Ovary (tissue), 9 donors: ENCODE data around the gene PMIS2. TPM values are rescaled to one million over a fixed set of nuclear protein-coding genes. Genes with fewer than 3 reads are reported as not detected.
"Not testable (repeated sequence)": the region's sequence is repeated elsewhere in the genome, so short reads cannot be mapped to it uniquely, and the experiment has no call there.

Experiments used
- DNase-seq, 5 donors: peaks; one replicate each; pipeline ENCODE4 v3.0.0-alpha.2; 2019 to 2020
- H3K27ac ChIP-seq, 2 donors: fragments of 200-600 bp; one replicate each; pipeline versions ENCODE4 v1.5.1 to v1.8.0; 2019 to 2022
- H3K27me3 ChIP-seq: fragments of 200-600 bp; one replicate; pipeline ENCODE4 v1.8.0; 2022
- H3K36me3 ChIP-seq: fragments of 200-600 bp; sonication (generic); one replicate; pipeline ENCODE4 v1.5.1; 2019
- H3K4me1 ChIP-seq: one replicate; pipeline ENCODE4 v1.8.1; 2013; ENCODE audit warnings: mild to moderate bottlenecking, moderate library complexity; ENCODE audit not compliant: insufficient read depth
- H3K4me3 ChIP-seq: fragments of 200-600 bp; sonication (generic); one replicate; pipeline ENCODE4 v1.5.1; 2017
- H3K9me3 ChIP-seq, 2 donors: fragments of 200-600 bp in 1 of 2; sonication (generic) in 1 of 2; one replicate each; pipeline versions ENCODE4 v1.5.1 to v1.8.1; 2013 to 2019; ENCODE audit warnings: mild to moderate bottlenecking in 1 of 2, moderate library complexity in 1 of 2
- CTCF ChIP-seq, 3 donors: fragments of 450-650 bp in 2 of 3; fragments of 200-600 bp in 1 of 3; IDR thresholded peaks; one replicate each; pipeline versions ENCODE4 v1.5.1 to v1.8.0; 2016 to 2022; ENCODE audit warnings: antibody characterized with exemption in 3 of 3, mild to moderate bottlenecking in 1 of 3
- EP300 ChIP-seq: sonication (generic); formaldehyde crosslinking; IDR thresholded peaks from one replicate; pipeline ENCODE4 v1.6.1; 2017; ENCODE audit warnings: antibody characterized with exemption
- POLR2A ChIP-seq: fragments of 450-650 bp; IDR thresholded peaks from one replicate; pipeline ENCODE4 v1.6.1; 2017; ENCODE audit warnings: antibody characterized with exemption, mild to moderate bottlenecking, moderate library complexity
- WGBS, 3 donors: extraction: QIAGEN DNeasy Blood & Tissue Kit in 1 of 3; methylation state at CpG; one replicate each; pipeline versions ENCODE4 v1.1.5 to v1.1.7; 2013 to 2017; 5-methylcytosine and 5-hydroxymethylcytosine counted together
- intact Hi-C, 4 donors: fragments of 100-400 bp; cut with DNase I; formaldehyde crosslinking; loops; one replicate each; pipeline versions ENCODE4 v1.11.0 to v1.15.1; 2022 to 2023
- polyA plus RNA-seq, 2 donors: library from polyadenylated mRNA; stranded (reverse); fragments of 200-250 nt in 1 of 2; fragments of 350-450 nt in 1 of 2; fragmentation: Illumina TruSeq in 1 of 2; extraction: RNeasy Lipid Tissue Mini Kit (QIAGEN cat#74804) in 1 of 2; gene quantifications; one replicate each; pipeline ENCODE4 v1.2.3, GENCODE V29; 2013 to 2014
- total RNA-seq, 7 donors: library from RNA; depleted of rRNA in 2 of 7; stranded (reverse); fragments of >200 nt in 2 of 7; fragmentation: NEBNext Ultra II Directional in 3 of 7; extraction: Animal tissue kit (Norgen Biotek cat#: 25700) in 3 of 7; gene quantifications; one replicate each; pipeline versions ENCODE4 v1.1.0 to v1.2.4, GENCODE V29; 2016 to 2023
- donor health status: DM: no; HTN: no; CAD: no; lungs with moderate emphysema.
- donor health status: DM: no; HTN: no; CAD: no.
- donor health status: Bipolar disorder and iron deficiency.
- donor health status: DM: yes; HTN: yes; CAD: no.
- donor health status: DM: no; HTN: no; CAD: no.
- donor health status: DM: yes; HTN: yes; CAD: no.

The PMIS2 gene
- total and polyA plus RNA-seq, 9 donors, result not detected

GRCh38 chr19:35595928-35596327 lies 10.0 kb downstream of the PMIS2 start:
- TF ChIP-seq EP300 (no peak), POLR2A (no peak), CTCF (IDR thresholded peaks at IDR 0.05) (no peak)
- H3K9me3 ChIP-seq, result no peaks in the 10 kb centered on the region
- no peaks in the 10 kb centered on the region for H3K36me3 ChIP-seq
- H3K27ac ChIP-seq, result no peak overlapping the region
- H3K4me3 ChIP-seq, result no peak overlapping the region
- no peak for DNase-seq
- 90 to 100% (median 91%) methylated on average over 1 of the region's 1 CpG for WGBS, 3 donors
- intact Hi-C loops, result no loop called here
- no peaks in the 10 kb centered on the region for H3K4me1 ChIP-seq
- no peaks in the 10 kb centered on the region for H3K27me3 ChIP-seq

GRCh38 chr19:35596366-35596999 lies 10.5 kb downstream of the PMIS2 start:
- DNase-seq, result no peak
- H3K4me1 ChIP-seq, result no peaks in the 10 kb centered on the region
- H3K36me3 ChIP-seq, result no peaks in the 10 kb centered on the region
- no peak overlapping the region for H3K4me3 ChIP-seq
- WGBS, 3 donors, result 59 to 75% (median 64%) methylated on average over 4 of the region's 4 CpGs
- no peak overlapping the region for H3K27ac ChIP-seq
- intact Hi-C loops, result no loop called here
- TF ChIP-seq EP300 (no peak), POLR2A (no peak), CTCF (IDR thresholded peaks at IDR 0.05) (no peak)
- no peaks in the 10 kb centered on the region for H3K27me3 ChIP-seq
- no peaks in the 10 kb centered on the region for H3K9me3 ChIP-seq

GRCh38 chr19:35601971-35602370 lies 16.0 kb downstream of the PMIS2 start:
- Histone ChIP-seq H3K27me3 (no peaks in the 10 kb centered on the region), H3K4me3 (no peak overlapping the region), H3K4me1 (no peaks in the 10 kb centered on the region), H3K27ac (no peak overlapping the region), H3K9me3 (no peaks in the 10 kb centered on the region), H3K36me3 (no peaks in the 10 kb centered on the region)
- WGBS, 3 donors, result 80 to 89% (median 85%) methylated on average over 3 of the region's 3 CpGs
- intact Hi-C loops, result no loop called here
- TF ChIP-seq CTCF (IDR thresholded peaks at IDR 0.05) (no peak), POLR2A (no peak)
- no peak for DNase-seq

GRCh38 chr19:35604436-35604835 lies 18.5 kb downstream of the PMIS2 start:
- WGBS, 3 donors, result 80 to 85% (median 81%) methylated on average over 4 of the region's 4 CpGs
- DNase-seq, H3K27ac ChIP-seq, H3K27me3 ChIP-seq, H3K4me3 ChIP-seq, intact Hi-C loops, H3K36me3 ChIP-seq, H3K4me1 ChIP-seq, H3K9me3 ChIP-seq: not testable (repeated sequence)

GRCh38 chr19:35607170-35607569 lies 21.2 kb downstream of the PMIS2 start:
- H3K9me3 ChIP-seq, H3K4me1 ChIP-seq, H3K4me3 ChIP-seq, DNase-seq, intact Hi-C loops, H3K27me3 ChIP-seq, H3K27ac ChIP-seq, H3K36me3 ChIP-seq: not testable (repeated sequence)
- WGBS, 3 donors, result 83 to 90% (median 86%) methylated on average over 8 of the region's 8 CpGs
